UCSD-AML1 (cell line): Measurements from ENCODE around the gene PDE4B.
A peak's percentile ranks its signal among the peaks of the same experiment; 100 is the strongest.

ENCODE experiments used
- DNase-seq: peaks from one replicate; lab custom pipeline; 2025; ENCODE audit not compliant: unreplicated experiment; lab: John Stamatoyannopoulos, UW

The PDE4B gene

GRCh38 chr1:66226985-66227384 lies 434.3 kb downstream of the PDE4B start:
- DNase-seq: no peak

- no peak for DNase-seq
Observed at GRCh38 chr1:66227966-66228365, 435.3 kb downstream of the PDE4B start.

GRCh38 chr1:66231217-66231616 lies 438.5 kb downstream of the PDE4B start:
- no peak for DNase-seq

- no peak for DNase-seq
Observed at GRCh38 chr1:66231681-66232463, 439.2 kb downstream of the PDE4B start.

- no peak for DNase-seq
Observed at GRCh38 chr1:66237042-66237441, 444.3 kb downstream of the PDE4B start.

- DNase-seq: no peak
Observed at GRCh38 chr1:66237722-66238479, 445.2 kb downstream of the PDE4B start.

- no peak for DNase-seq
Observed at GRCh38 chr1:66239834-66240233, 447.1 kb downstream of the PDE4B start.

- DNase-seq: no peak
Observed at GRCh38 chr1:66240491-66241484, 448.1 kb downstream of the PDE4B start.

GRCh38 chr1:66242646-66243547 lies 450.2 kb downstream of the PDE4B start:
- DNase-seq: peak; percentile 75

- DNase-seq: no peak
Observed at GRCh38 chr1:66243548-66244130, 450.9 kb downstream of the PDE4B start.

- DNase-seq: no peak
Observed at GRCh38 chr1:66244429-66244828, 451.7 kb downstream of the PDE4B start.

GRCh38 chr1:66245691-66246090 lies 453.0 kb downstream of the PDE4B start:
- DNase-seq: no peak

GRCh38 chr1:66246351-66247269 lies 453.9 kb downstream of the PDE4B start:
- no peak for DNase-seq

- no peak for DNase-seq
Observed at GRCh38 chr1:66247415-66248208, 454.9 kb downstream of the PDE4B start.

- no peak for DNase-seq
Observed at GRCh38 chr1:66248257-66248656, 455.6 kb downstream of the PDE4B start.

GRCh38 chr1:66248746-66249145 lies 456.1 kb downstream of the PDE4B start:
- DNase-seq: no peak

- DNase-seq: peak; percentile 51
Observed at GRCh38 chr1:66250075-66250474, 457.4 kb downstream of the PDE4B start.

- DNase-seq: no peak
Observed at GRCh38 chr1:66250478-66250877, 457.8 kb downstream of the PDE4B start.
